HL-60 (cell line): ENCODE measurements around the gene DDX5.

ENCODE experiments used
- POLR2AphosphoS5 ChIP-seq: IDR thresholded peaks from 2 replicates; pipeline ENCODE4 v1.6.1; 2012; ENCODE audit warnings: low read depth
- TF ChIP-seq, protein P1 (sequence below): IDR thresholded peaks from one replicate; pipeline ENCODE4 v1.5.1; 2011; ENCODE audit warnings: low read length, control low read depth, inconsistent platforms; ENCODE audit not compliant: insufficient read depth
- TF ChIP-seq, protein P2 (sequence below): IDR thresholded peaks from 2 replicates; pipeline ENCODE4 v1.6.1; 2012; ENCODE audit warnings: low read depth; ENCODE audit not compliant: insufficient replicate concordance

- no peak for TF ChIP-seq POLR2AphosphoS5
- TF ChIP-seq, protein P1, sequence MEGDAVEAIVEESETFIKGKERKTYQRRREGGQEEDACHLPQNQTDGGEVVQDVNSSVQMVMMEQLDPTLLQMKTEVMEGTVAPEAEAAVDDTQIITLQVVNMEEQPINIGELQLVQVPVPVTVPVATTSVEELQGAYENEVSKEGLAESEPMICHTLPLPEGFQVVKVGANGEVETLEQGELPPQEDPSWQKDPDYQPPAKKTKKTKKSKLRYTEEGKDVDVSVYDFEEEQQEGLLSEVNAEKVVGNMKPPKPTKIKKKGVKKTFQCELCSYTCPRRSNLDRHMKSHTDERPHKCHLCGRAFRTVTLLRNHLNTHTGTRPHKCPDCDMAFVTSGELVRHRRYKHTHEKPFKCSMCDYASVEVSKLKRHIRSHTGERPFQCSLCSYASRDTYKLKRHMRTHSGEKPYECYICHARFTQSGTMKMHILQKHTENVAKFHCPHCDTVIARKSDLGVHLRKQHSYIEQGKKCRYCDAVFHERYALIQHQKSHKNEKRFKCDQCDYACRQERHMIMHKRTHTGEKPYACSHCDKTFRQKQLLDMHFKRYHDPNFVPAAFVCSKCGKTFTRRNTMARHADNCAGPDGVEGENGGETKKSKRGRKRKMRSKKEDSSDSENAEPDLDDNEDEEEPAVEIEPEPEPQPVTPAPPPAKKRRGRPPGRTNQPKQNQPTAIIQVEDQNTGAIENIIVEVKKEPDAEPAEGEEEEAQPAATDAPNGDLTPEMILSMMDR = no peak
- TF ChIP-seq, protein P2, sequence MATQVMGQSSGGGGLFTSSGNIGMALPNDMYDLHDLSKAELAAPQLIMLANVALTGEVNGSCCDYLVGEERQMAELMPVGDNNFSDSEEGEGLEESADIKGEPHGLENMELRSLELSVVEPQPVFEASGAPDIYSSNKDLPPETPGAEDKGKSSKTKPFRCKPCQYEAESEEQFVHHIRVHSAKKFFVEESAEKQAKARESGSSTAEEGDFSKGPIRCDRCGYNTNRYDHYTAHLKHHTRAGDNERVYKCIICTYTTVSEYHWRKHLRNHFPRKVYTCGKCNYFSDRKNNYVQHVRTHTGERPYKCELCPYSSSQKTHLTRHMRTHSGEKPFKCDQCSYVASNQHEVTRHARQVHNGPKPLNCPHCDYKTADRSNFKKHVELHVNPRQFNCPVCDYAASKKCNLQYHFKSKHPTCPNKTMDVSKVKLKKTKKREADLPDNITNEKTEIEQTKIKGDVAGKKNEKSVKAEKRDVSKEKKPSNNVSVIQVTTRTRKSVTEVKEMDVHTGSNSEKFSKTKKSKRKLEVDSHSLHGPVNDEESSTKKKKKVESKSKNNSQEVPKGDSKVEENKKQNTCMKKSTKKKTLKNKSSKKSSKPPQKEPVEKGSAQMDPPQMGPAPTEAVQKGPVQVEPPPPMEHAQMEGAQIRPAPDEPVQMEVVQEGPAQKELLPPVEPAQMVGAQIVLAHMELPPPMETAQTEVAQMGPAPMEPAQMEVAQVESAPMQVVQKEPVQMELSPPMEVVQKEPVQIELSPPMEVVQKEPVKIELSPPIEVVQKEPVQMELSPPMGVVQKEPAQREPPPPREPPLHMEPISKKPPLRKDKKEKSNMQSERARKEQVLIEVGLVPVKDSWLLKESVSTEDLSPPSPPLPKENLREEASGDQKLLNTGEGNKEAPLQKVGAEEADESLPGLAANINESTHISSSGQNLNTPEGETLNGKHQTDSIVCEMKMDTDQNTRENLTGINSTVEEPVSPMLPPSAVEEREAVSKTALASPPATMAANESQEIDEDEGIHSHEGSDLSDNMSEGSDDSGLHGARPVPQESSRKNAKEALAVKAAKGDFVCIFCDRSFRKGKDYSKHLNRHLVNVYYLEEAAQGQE = no peak
These were observed 35.5 kb downstream of the DDX5 start for GRCh38 chr17:64470625-64471024.
